ENCODE data around the gene EPB41L4A. TPM values are rescaled to one million over a fixed set of nuclear protein-coding genes. Genes with fewer than 3 reads are reported as not detected.
A peak's percentile ranks its signal among the peaks of the same experiment; 100 is the strongest.
"Not testable (repeated sequence)": the region's sequence is repeated elsewhere in the genome, so short reads cannot be mapped to it uniquely, and the experiment has no call there.

EPB41L4A gene
- total and polyA plus RNA-seq, 4 donors, result 23.4 to 67.5 (median 40.4) TPM

DNA sequence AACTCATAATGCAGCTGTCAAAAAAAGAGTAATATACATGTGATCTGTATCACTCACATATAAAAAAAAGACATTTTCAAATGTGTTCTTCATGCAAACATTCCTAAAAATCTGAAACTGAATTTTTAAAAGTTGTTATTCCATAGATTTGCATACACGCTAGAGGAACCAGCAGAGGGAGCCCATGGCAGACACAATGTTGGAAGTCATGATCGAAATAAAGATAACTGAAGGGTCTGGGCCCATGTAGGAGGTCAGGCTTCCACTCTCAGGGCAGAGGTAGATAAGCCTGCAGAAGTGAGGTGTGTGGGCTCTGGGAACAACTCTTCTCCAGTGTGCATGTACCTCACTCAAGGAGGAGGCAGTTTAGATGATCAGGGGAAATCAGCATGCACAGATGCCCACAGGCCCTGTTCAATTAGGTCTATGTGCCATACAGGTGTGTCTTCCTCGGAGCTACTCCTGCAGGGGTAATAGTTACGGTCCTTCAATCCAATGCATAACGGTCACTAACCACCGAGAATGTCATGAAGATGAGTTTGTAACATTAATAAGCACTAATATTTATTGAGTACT is 208.6 kb downstream of the EPB41L4A start:
- Histone ChIP-seq H3K27ac (ENCODE audit: low read depth, low read length) (no peak overlapping the region), H3K4me1 (ENCODE audit: control insufficient read depth, insufficient read depth, low read length) (no peaks in the 10 kb centered on the region), H3K9me3 (ENCODE audit: control insufficient read depth, insufficient read depth, low read length) (no peaks in the 10 kb centered on the region), H3K36me3 (ENCODE audit: control insufficient read depth, insufficient read depth, low read length) (peaks cover 2% of the 10 kb centered on the region), H3K4me3 (ENCODE audit: low read depth, low read length) (no peak overlapping the region), H3K27me3 (ENCODE audit: control insufficient read depth, insufficient read depth, low read length) (no peaks in the 10 kb centered on the region)
- WGBS (ENCODE audit: insufficient coverage), result 13% methylated on average over 2 of the region's 6 CpGs
- peak in 5 of 6 donors; percentile 29 to 90 (median 46) for DNase-seq (ENCODE audit: low read depth in 4 of 6, low spot score in 6 of 6)

DNA sequence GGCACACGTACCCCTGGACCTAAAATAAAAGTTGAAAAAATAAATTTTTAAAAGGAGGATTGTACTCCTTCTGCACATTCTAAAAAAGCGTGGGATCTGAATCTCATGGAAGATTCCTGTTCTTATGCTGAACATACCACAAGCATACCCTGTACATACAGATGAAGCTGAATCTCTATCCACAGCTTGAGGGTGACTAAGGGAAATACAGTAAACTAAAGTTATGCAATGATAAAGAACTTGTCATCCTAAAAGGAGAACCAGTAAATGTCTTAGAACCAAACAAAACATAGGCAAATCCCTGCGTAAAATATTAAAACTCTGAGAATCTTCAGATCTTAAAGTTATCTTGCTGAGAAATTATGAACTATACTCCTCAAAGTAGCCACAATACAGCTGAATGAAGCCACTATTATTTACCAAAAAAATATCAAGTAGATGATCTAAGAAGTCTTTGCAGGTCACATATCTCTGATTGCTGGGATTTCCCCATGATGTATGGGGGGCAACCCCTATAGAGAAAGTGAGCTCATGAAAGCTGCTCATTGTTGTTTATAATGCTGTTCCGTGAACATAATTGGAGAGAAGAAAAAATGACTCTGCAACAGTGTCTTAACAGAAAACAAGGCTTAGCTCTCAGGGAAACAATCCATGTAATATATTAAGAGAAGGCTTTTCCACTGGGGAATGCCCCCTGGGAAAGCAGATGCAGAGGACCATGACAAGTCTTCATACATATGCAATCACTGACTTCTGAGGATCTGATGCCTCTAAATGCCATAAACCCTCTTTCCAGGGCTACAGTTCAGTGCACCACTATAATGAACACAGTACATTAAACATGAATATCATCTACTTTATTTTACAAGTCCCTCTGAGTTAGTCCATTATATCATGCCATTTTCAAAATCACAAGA is 210.1 kb downstream of the EPB41L4A start:
- H3K9me3 ChIP-seq (ENCODE audit: control insufficient read depth, insufficient read depth, low read length), result no peaks in the 10 kb centered on the region
- H3K27ac ChIP-seq (ENCODE audit: low read depth, low read length), result peak overlapping the region; percentile 27
- no peak overlapping the region for H3K4me3 ChIP-seq (ENCODE audit: low read depth, low read length)
- WGBS (ENCODE audit: insufficient coverage), result no CpG with 5 or more reads among the region's 4 CpGs
- no peaks in the 10 kb centered on the region for H3K27me3 ChIP-seq (ENCODE audit: control insufficient read depth, insufficient read depth, low read length)
- peaks cover 2% of the 10 kb centered on the region for H3K36me3 ChIP-seq (ENCODE audit: control insufficient read depth, insufficient read depth, low read length)
- H3K4me1 ChIP-seq (ENCODE audit: control insufficient read depth, insufficient read depth, low read length), result no peaks in the 10 kb centered on the region
- DNase-seq (ENCODE audit: low read depth in 4 of 6, low spot score in 6 of 6), result peak in 2 of 6 donors; percentile 18 to 81

DNA sequence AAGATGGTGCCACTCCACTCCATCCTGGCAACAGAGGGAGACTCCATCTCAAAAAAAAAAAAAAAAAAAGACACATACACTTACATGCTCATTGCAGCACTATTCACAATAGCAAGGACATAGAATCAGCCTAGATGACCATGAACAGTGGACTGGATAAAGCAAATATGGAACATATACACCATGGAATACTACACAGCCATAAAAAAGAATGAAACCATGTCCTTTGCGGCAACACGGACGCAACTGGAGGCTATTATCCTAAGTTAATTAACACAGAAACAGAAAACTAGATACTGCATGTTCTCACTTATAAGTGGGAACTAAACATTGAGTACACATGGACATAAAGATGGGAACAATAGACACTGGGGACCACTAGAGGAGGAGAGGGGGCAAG is 210.9 kb downstream of the EPB41L4A start:
- WGBS (ENCODE audit: insufficient coverage), result no CpG with 5 or more reads among the region's 3 CpGs
- peak overlapping the region; percentile 20 for H3K27ac ChIP-seq (ENCODE audit: low read depth, low read length)
- not testable (repeated sequence) for H3K36me3 ChIP-seq (ENCODE audit: control insufficient read depth, insufficient read depth, low read length); H3K4me3 ChIP-seq (ENCODE audit: low read depth, low read length); H3K9me3 ChIP-seq (ENCODE audit: control insufficient read depth, insufficient read depth, low read length); H3K27me3 ChIP-seq (ENCODE audit: control insufficient read depth, insufficient read depth, low read length); DNase-seq (ENCODE audit: low read depth in 4 of 6, low spot score in 6 of 6); H3K4me1 ChIP-seq (ENCODE audit: control insufficient read depth, insufficient read depth, low read length)

DNA sequence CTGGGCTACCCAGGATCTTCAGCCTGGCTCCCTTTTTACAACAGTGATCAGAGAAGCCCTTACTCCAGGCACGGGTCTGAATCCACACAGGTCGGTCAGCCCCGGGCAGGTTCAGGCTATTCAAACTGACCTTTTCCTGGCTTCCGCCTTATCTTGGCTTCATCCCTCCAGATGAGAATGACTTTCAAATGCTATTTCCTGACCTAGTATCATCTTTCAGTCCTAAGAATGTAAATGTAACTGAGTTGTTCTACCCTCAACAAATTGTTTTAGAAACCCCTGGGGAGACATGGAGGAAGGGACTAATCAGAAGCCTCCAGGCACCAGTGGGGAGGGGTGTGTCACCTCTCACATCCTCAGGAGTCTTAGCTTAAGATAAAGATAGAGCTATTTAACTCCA is 213.2 kb downstream of the EPB41L4A start:
- no peaks in the 10 kb centered on the region for H3K27me3 ChIP-seq (ENCODE audit: control insufficient read depth, insufficient read depth, low read length)
- no peaks in the 10 kb centered on the region for H3K4me1 ChIP-seq (ENCODE audit: control insufficient read depth, insufficient read depth, low read length)
- no peak overlapping the region for H3K27ac ChIP-seq (ENCODE audit: low read depth, low read length)
- DNase-seq (ENCODE audit: low read depth in 4 of 6, low spot score in 6 of 6), result no peak
- WGBS (ENCODE audit: insufficient coverage), result 46% methylated on average over 4 of the region's 4 CpGs
- peaks cover 2% of the 10 kb centered on the region for H3K36me3 ChIP-seq (ENCODE audit: control insufficient read depth, insufficient read depth, low read length)
- no peaks in the 10 kb centered on the region for H3K9me3 ChIP-seq (ENCODE audit: control insufficient read depth, insufficient read depth, low read length)
- no peak overlapping the region for H3K4me3 ChIP-seq (ENCODE audit: low read depth, low read length)

DNA sequence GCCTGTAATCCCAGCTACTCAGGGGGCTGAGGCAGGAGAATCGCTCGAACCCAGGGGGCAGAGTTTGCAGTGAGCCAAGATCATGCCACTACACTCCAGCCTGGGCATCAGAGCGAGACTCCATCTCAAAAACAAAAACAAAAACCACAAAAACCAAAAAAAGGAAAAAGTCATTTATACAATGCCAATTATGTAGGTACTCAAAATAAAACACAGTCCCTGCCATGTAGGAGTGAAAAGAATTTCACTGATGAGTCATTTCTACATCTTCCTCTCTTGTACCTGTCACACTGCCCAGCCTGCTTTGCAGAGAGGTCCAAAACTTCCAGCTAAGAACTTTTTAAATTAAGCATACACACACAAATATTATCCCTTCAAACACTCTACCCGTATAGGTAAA is 215.8 kb downstream of the EPB41L4A start:
- H3K27me3 ChIP-seq (ENCODE audit: control insufficient read depth, insufficient read depth, low read length), result no peaks in the 10 kb centered on the region
- no peaks in the 10 kb centered on the region for H3K4me1 ChIP-seq (ENCODE audit: control insufficient read depth, insufficient read depth, low read length)
- no peak for DNase-seq (ENCODE audit: low read depth in 4 of 6, low spot score in 6 of 6)
- no peak overlapping the region for H3K4me3 ChIP-seq (ENCODE audit: low read depth, low read length)
- WGBS (ENCODE audit: insufficient coverage), result 100% methylated on average over 2 of the region's 4 CpGs
- H3K9me3 ChIP-seq (ENCODE audit: control insufficient read depth, insufficient read depth, low read length), result no peaks in the 10 kb centered on the region
- no peak overlapping the region for H3K27ac ChIP-seq (ENCODE audit: low read depth, low read length)
- peaks cover 2% of the 10 kb centered on the region for H3K36me3 ChIP-seq (ENCODE audit: control insufficient read depth, insufficient read depth, low read length)

DNA sequence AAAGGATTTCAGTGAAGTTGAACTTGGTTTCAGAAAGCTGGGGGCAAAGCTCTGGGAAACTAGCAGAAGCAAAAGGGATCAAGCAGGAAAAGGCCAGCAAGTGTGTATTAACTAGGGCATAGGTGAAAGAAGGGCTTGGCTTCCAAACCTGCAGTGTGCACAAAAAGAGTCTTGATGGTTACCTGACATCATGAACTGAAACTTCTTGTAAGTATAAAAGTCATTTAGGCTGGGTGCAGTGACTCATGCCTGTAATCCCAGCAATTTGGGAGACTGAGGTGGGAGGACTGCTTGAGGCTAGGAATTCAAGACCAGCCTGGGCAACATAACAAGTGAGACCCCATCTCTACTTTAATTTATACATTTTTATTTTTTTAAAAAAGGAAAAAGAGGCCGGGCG is 216.4 kb downstream of the EPB41L4A start:
- Histone ChIP-seq H3K36me3 (ENCODE audit: control insufficient read depth, insufficient read depth, low read length) (no peaks in the 10 kb centered on the region), H3K4me3 (ENCODE audit: low read depth, low read length) (no peak overlapping the region), H3K27me3 (ENCODE audit: control insufficient read depth, insufficient read depth, low read length) (no peaks in the 10 kb centered on the region), H3K27ac (ENCODE audit: low read depth, low read length) (no peak overlapping the region), H3K4me1 (ENCODE audit: control insufficient read depth, insufficient read depth, low read length) (no peaks in the 10 kb centered on the region), H3K9me3 (ENCODE audit: control insufficient read depth, insufficient read depth, low read length) (no peaks in the 10 kb centered on the region)
- no CpG with 5 or more reads among the region's 2 CpGs for WGBS (ENCODE audit: insufficient coverage)
- DNase-seq (ENCODE audit: low read depth in 4 of 6, low spot score in 6 of 6), result no peak

DNA sequence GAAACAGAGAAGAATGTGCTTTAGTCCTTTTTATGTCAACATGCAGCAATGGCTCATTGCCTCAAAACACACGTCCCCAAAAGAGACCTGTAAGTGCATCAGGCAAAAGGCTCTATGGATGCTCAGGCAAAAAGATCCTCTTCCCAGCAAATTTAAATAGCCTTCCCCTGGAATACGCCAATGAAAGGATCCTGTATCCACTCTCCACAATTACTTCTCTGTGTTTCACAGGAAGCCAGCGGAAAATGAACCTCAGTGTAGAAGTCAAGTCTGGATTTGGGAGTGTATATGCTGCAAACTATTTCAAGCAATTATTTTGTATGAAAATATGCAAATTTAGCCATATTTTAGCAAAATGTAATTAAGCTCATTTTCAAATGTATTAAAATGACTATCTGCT is 217.9 kb downstream of the EPB41L4A start:
- Histone ChIP-seq H3K4me3 (ENCODE audit: low read depth, low read length) (no peak overlapping the region), H3K36me3 (ENCODE audit: control insufficient read depth, insufficient read depth, low read length) (no peaks in the 10 kb centered on the region), H3K27me3 (ENCODE audit: control insufficient read depth, insufficient read depth, low read length) (no peaks in the 10 kb centered on the region), H3K9me3 (ENCODE audit: control insufficient read depth, insufficient read depth, low read length) (no peaks in the 10 kb centered on the region), H3K27ac (ENCODE audit: low read depth, low read length) (no peak overlapping the region), H3K4me1 (ENCODE audit: control insufficient read depth, insufficient read depth, low read length) (no peaks in the 10 kb centered on the region)
- WGBS (ENCODE audit: insufficient coverage), result 43% methylated on average over 1 of the region's 3 CpGs
- DNase-seq (ENCODE audit: low read depth in 4 of 6, low spot score in 6 of 6), result peak in 2 of 6 donors; percentile 24 to 30

DNA sequence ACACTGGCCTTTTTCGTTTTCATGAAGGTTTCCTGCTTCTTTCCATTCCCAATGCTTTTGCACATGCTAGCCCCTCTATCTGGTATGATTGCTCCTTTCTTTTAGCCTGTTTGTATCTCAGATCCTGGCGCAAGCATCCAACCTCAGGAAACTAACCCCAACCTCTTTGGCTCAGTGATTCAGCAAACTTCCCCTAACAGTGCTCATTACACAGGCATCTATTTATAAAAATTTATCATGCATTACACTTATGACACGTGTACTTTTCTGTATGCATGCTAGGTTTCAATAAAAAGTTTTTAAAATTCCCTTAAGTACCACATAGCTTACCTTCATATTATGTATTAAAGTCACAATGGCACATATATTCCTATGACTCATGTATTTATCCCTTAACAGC is 218.9 kb downstream of the EPB41L4A start:
- Histone ChIP-seq H3K27ac (ENCODE audit: low read depth, low read length) (no peak overlapping the region), H3K4me1 (ENCODE audit: control insufficient read depth, insufficient read depth, low read length) (no peaks in the 10 kb centered on the region), H3K9me3 (ENCODE audit: control insufficient read depth, insufficient read depth, low read length) (no peaks in the 10 kb centered on the region), H3K36me3 (ENCODE audit: control insufficient read depth, insufficient read depth, low read length) (no peaks in the 10 kb centered on the region), H3K27me3 (ENCODE audit: control insufficient read depth, insufficient read depth, low read length) (no peaks in the 10 kb centered on the region), H3K4me3 (ENCODE audit: low read depth, low read length) (no peak overlapping the region)
- WGBS (ENCODE audit: insufficient coverage), result 100% methylated on average over 2 of the region's 3 CpGs
- no peak for DNase-seq (ENCODE audit: low read depth in 4 of 6, low spot score in 6 of 6)

DNA sequence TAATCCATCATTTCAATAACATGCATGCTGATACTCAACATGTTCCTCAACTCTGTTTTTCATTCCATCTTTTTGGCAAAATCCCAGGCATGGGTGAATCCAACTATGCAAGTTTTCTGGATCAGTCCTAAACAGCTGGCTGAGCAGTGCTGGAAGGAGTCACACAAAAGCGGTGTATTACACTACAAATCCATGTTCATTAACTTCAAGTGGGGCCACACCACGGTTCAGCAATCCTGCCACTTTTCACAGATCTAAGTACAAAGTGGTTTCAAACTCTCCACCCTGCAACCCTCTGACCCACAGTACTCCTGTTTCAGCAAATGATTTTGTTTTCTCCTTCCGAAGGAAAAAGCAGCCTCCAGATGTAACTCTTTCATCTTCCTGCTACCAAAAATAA is 222.5 kb downstream of the EPB41L4A start:
- WGBS (ENCODE audit: insufficient coverage), result 87% methylated on average over 3 of the region's 3 CpGs
- DNase-seq (ENCODE audit: low read depth in 4 of 6, low spot score in 6 of 6), result no peak
- Histone ChIP-seq H3K4me1 (ENCODE audit: control insufficient read depth, insufficient read depth, low read length) (no peaks in the 10 kb centered on the region), H3K27ac (ENCODE audit: low read depth, low read length) (no peak overlapping the region), H3K27me3 (ENCODE audit: control insufficient read depth, insufficient read depth, low read length) (no peaks in the 10 kb centered on the region), H3K4me3 (ENCODE audit: low read depth, low read length) (no peak overlapping the region), H3K36me3 (ENCODE audit: control insufficient read depth, insufficient read depth, low read length) (no peaks in the 10 kb centered on the region), H3K9me3 (ENCODE audit: control insufficient read depth, insufficient read depth, low read length) (no peaks in the 10 kb centered on the region)

DNA sequence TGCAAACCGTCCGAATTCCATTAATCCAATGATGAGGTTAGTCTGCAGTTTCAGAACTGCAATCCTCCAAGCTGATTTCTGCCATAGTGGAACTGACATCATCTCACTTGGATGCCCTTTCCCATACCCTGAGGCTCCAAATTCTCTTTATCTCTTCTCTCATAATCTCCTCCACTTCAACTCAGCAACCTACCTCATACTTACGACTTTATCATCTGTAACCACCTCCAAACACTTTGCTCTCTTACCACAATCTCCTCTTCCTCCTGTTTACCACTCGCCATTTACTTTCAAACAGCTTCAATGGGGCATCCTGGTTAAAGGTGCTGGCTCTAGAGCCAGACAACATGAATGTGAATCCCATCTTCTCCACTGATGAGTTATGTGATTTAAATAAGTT is 223.2 kb downstream of the EPB41L4A start:
- Histone ChIP-seq H3K27me3 (ENCODE audit: control insufficient read depth, insufficient read depth, low read length) (no peaks in the 10 kb centered on the region), H3K27ac (ENCODE audit: low read depth, low read length) (no peak overlapping the region), H3K4me3 (ENCODE audit: low read depth, low read length) (no peak overlapping the region), H3K36me3 (ENCODE audit: control insufficient read depth, insufficient read depth, low read length) (no peaks in the 10 kb centered on the region), H3K9me3 (ENCODE audit: control insufficient read depth, insufficient read depth, low read length) (no peaks in the 10 kb centered on the region), H3K4me1 (ENCODE audit: control insufficient read depth, insufficient read depth, low read length) (no peaks in the 10 kb centered on the region)
- WGBS (ENCODE audit: insufficient coverage), result 87% methylated on average over 3 of the region's 4 CpGs
- no peak for DNase-seq (ENCODE audit: low read depth in 4 of 6, low spot score in 6 of 6)
